Body of pancreas (tissue), 4 donors: ENCODE results near the gene LRIG1.

Experiments
- POLR2A ChIP-seq, 3 donors: fragments of 450-650 bp; IDR thresholded peaks; one replicate each; pipeline ENCODE4 v1.6.1; 2016; ENCODE audit warnings: antibody characterized with exemption in 3 of 3, mild to moderate bottlenecking in 2 of 3
- TF ChIP-seq, protein P1 (sequence below), 7 experiments: fragments of 450-650 bp in 4 of 7; fragments of 200-600 bp in 3 of 7; sonication (generic) in 3 of 7; IDR thresholded peaks; one replicate each; pipeline ENCODE4 v1.5.1; 2016 to 2019; ENCODE audit warnings: antibody characterized with exemption in 7 of 7

DNA sequence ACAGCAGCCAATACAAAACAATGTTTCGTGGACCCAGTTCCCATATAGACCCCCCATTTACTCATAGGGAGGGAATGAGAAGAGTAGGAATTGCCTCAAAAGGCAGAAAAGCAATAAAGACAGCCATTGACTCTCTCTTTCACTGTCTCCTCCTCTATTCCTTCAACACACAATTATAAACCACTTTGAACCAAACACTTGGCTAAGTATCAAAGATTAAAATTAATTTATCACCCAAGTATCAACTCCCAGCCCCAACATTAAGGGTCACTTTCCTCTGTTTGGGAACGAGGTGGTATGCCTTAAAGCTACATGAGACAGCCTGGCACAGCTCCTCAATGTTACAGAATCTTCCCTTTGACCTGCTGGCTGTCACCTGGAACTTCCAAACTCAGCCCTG, 16.4 kb upstream of the LRIG1 start:
- no peak for TF ChIP-seq POLR2A (IDR thresholded peaks at IDR 0.05)
- TF ChIP-seq, protein P1, sequence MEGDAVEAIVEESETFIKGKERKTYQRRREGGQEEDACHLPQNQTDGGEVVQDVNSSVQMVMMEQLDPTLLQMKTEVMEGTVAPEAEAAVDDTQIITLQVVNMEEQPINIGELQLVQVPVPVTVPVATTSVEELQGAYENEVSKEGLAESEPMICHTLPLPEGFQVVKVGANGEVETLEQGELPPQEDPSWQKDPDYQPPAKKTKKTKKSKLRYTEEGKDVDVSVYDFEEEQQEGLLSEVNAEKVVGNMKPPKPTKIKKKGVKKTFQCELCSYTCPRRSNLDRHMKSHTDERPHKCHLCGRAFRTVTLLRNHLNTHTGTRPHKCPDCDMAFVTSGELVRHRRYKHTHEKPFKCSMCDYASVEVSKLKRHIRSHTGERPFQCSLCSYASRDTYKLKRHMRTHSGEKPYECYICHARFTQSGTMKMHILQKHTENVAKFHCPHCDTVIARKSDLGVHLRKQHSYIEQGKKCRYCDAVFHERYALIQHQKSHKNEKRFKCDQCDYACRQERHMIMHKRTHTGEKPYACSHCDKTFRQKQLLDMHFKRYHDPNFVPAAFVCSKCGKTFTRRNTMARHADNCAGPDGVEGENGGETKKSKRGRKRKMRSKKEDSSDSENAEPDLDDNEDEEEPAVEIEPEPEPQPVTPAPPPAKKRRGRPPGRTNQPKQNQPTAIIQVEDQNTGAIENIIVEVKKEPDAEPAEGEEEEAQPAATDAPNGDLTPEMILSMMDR (IDR thresholded peaks at IDR 0.05): no peak
